HG02610 (cell line): ENCODE results near the gene SLC16A12.

Experiments
- ATAC-seq: cut with Tn5 transposase; IDR thresholded peaks from one replicate; pipeline ENCODE4 v1.9.1; 2021; ENCODE audit warnings: mild to moderate bottlenecking, moderate library complexity; ENCODE audit not compliant: unreplicated experiment

Gene SLC16A12

DNA sequence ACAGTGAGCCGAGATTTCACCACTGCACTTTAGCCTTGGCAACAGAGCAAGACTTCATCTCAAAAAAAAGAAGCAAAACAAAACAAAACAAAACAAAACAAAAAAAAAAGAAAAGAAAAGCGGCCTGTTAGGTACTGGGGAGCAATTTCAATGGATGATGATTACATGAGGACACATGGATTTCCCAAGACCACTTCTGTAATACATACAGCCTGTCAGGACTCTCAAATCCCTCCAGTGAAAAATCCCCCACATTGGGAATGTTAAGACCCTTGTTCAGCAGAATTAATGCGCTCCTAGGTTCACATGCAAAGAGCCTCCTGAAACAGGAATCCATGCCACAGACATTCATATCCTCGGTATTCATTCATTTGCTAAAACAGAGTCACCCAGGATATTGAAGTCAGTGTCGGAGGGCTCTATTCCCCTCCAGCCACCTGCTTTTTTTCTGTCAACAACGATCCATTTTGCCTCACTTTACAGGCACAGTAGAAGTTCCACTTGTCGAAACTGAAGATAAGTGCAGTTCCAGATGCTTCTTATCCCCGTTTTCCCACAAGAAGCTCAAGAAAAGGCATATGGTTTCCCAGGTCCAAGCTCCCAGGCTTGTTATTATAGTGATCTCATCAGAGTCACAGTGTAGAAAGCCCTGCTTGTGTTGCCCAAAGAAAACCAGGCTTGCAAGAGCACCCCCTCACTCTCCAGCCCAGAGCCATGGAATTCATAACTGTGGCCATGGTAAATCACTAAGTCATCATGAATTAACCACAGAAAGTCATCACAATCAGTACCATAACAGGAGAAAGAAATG, 20.2 kb downstream of the SLC16A12 start:
- no peak for ATAC-seq

- ATAC-seq = no peak
These were observed 22.2 kb downstream of the SLC16A12 start for GRCh38 chr10:89513206-89513605.

DNA sequence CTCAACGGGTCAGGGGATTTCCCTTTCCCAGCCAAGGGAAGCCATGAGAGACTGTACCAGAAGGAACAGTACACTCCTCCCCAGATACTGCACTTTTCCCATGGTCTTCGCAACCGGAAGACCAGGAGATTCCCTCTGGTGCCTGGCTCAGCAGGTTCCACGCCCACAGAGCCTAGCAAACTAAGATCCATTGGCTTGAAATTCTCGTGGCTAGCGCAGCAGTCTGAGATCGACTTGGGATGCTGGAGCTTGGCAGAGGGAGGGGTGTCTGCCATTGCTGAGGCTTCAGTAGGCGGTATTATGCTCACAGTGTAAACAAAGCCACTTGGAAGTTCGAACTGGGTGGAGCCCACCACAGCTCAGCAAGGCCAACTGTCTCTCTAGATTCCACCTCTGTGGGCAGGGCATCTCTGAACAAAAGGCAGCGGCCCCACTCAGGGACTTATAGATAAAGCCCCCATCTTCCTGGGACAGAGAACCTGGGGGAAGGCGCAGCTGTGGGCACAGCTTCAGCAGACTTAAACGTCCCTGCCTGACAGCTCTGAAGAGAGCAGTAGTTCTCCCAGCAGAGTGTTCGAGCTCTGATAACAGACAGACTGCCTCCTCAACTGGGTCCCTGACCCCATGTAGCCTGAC, 29.6 kb downstream of the SLC16A12 start:
- no peak for ATAC-seq

- ATAC-seq = no peak
These were observed 30.7 kb downstream of the SLC16A12 start for GRCh38 chr10:89504691-89505090.

DNA sequence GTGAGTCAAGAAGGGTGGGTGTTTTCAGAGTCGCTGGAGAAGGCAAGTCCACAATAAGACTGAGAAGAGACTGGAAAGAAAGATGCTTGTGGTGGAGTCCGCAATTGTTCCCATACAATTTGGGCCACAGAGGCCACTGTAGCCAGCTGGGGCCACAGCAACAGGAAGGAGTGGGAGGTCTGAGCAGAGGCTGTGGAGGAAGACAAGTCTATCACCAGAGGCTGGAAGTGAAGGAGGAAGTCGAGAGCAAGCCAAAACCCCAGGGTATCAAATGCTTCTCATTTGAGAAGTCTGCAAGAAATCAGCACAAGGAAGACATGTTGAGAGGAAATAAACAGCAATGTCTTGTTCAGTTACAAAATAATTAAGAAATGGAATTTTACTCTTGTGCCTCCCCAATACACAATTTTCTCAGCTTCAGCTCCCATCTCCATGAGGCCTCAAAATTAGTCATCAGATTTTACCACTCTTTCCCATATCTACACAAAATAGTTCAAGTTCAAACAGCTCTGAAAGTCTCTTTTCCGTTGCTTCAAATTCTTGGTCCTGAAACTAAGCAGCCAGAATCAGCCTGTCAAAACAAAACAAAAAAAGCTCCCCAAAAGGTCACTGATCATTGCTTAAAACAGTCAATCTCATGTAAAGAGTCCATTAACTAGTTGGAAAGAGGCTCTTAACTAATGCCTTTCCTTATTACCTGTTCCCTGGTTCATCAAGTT, 31.6 kb downstream of the SLC16A12 start:
- ATAC-seq = no peak

DNA sequence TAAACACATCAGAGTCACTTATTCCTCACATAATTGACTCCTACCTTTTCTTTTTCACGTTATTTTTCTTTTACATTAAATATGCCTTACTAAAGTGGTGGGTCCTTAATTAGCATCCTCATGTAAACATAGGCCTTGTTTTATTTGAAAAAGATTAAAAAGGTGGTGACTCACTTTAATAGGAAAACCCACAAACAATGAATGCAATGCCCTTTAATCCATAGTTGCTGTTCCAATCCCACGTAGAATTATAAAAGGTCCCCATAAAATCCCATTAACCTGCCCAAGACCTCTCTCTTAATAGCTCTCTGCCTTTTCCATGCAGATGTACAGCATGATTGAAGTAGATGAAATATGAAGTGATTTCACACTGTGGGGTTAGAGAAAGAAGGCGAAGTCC, 32.2 kb downstream of the SLC16A12 start:
- no peak for ATAC-seq

DNA sequence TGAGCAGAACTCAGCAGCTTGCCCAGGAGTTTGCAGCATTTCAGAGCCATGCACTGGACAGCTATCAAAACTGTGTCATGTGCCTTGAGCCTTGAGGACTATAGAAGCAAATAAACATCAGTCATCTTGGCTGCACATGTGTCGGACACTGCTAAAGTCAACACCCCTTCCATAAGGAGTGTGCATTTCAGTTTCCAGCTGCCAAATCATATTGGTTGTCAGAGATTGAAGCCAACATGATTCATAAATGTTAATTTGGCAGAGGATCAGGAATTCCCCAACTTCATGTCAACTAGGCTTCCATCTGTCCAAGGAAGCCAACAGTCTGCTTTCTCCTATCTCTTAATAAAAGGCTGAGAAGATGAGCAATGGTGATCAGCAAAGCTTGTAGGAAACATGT, 32.8 kb downstream of the SLC16A12 start:
- ATAC-seq = no peak

GRCh38 chr10:89494575-89494974, 40.8 kb downstream of the SLC16A12 start:
- ATAC-seq = no peak

DNA sequence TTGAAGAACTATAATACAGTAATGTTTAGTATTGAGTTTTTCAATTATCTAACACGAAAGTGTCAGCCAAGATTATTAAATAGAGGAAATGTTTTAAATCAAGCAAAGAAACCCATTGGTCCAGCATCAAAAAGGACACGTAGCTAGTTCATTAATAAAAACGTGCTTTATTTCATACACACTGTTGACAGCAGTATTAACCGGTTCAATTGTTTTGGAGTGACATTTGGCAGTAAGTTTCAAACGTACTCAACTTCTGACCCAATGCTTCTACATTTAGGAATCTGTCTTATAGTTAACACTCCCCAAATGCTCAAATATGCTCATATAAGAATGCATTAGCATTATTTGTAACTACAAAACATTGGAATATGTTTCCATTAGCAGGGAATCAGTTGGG, 41.3 kb downstream of the SLC16A12 start:
- no peak for ATAC-seq

- ATAC-seq = no peak
These were observed 43.5 kb downstream of the SLC16A12 start for GRCh38 chr10:89491932-89492331.

- no peak for ATAC-seq
These were observed 44.6 kb downstream of the SLC16A12 start for GRCh38 chr10:89490596-89491335.

DNA sequence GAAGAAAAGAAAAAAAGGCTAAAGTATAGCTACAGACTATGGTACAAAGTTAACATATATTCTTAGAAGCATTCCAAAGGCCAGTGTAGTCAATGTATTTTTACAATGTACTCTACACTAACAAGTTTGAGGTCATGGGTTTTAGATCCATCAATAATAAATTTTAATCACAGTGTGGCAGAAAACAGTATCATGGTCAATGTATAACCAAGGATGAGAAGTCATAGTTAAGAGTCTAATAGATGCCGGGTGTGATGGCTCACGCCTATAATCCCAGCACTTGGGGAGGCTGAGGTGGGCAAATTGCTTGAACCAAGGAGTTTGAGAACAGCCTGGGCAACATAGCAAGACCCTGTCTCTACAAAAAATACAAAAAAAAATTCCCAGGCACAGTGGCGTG, 53.1 kb downstream of the SLC16A12 start:
- no peak for ATAC-seq

GRCh38 chr10:89481662-89482061, 53.7 kb downstream of the SLC16A12 start:
- ATAC-seq = no peak

- no peak for ATAC-seq
These were observed 55.5 kb downstream of the SLC16A12 start for GRCh38 chr10:89479771-89480446.

GRCh38 chr10:89478739-89479654, 56.4 kb downstream of the SLC16A12 start:
- no peak for ATAC-seq

DNA sequence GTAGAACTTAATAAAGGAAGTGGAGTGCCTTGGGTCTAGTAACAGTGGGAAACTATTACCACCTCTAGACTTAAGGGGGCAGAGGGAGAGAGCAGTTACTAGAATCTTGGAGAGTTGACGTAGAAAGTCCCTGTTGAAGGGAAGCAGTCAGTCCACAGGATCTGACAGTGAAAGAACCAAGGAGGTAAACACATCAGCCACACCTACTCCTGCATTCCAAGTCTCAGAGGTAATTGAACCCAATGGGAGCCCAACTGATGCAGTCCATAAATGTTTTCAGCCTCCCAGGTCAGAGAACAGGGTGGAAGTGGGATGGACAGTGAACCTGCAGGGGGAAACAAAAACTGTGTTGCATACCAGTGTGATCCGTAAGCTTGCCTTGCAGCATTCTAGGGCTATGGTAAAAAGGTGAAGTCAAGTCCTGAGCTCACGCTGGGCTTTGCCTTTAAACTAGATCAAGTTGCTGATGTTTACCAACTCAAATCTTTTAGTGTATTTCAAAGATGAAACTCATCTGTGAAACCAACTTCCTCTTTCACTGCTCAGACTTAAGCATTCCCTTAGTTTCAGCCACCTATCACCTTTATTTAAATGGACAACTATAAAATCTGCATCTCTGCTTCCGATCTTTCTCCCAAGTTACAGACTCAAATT, 57.2 kb downstream of the SLC16A12 start:
- ATAC-seq = no peak

DNA sequence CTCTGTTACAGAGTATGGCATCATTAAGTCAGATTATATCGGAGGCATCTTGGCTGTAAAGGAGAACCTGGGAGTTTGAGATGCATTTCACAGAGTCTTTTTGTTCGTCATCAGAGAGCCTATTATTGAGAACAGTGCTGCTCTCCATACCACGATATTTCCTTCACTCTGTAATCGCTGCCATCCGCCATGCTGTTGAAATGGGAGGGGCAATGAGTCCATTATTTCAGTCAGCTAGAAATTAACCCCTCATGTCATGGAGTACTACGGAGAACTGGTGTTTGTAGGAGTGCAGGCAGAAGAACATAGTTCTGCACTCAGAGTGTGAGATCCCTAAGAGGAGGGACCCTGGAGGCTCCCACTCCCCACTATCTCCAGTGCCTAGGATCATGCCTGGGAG, 59.2 kb downstream of the SLC16A12 start:
- ATAC-seq = no peak

GRCh38 chr10:89475591-89475998, 59.8 kb downstream of the SLC16A12 start:
- ATAC-seq = no peak

GRCh38 chr10:89475125-89475524, 60.3 kb downstream of the SLC16A12 start:
- ATAC-seq = no peak
